Measurements from ENCODE around the gene PLIN5.

Gene PLIN5

GRCh38 chr19:4578552-4579248 lies 43.7 kb upstream of the PLIN5 start:
- Histone ChIP-seq H3K27me3 (replicated peaks; ENCODE audit: control insufficient read depth, insufficient read depth, low read length, poor library complexity, severe bottlenecking) (peaks cover 40% of the 10 kb centered on the region), H3K4me3 (ENCODE audit: insufficient read depth, low read depth, low read length, poor library complexity, severe bottlenecking) (no peak overlapping the region), H3K9me3 (ENCODE audit: control insufficient read depth, low read length) (no peaks in the 10 kb centered on the region), H3K4me1 (ENCODE audit: control insufficient read depth, insufficient read depth, low read length, poor library complexity, severe bottlenecking) (peaks cover 6% of the 10 kb centered on the region), H3K27ac (ENCODE audit: insufficient read depth, low read length, poor library complexity, severe bottlenecking) (no peak overlapping the region), H3K36me3 (ENCODE audit: control insufficient read depth, insufficient read depth, low read length) (no peaks in the 10 kb centered on the region)
- no peak for DNase-seq

GRCh38 chr19:4577020-4577782 lies 42.2 kb upstream of the PLIN5 start:
- H3K36me3 ChIP-seq (ENCODE audit: control insufficient read depth, insufficient read depth, low read length), result no peaks in the 10 kb centered on the region
- H3K4me1 ChIP-seq (ENCODE audit: control insufficient read depth, insufficient read depth, low read length, poor library complexity, severe bottlenecking), result peaks cover 6% of the 10 kb centered on the region
- H3K27me3 ChIP-seq (replicated peaks; ENCODE audit: control insufficient read depth, insufficient read depth, low read length, poor library complexity, severe bottlenecking), result peaks cover 34% of the 10 kb centered on the region
- no peak overlapping the region for H3K27ac ChIP-seq (ENCODE audit: insufficient read depth, low read length, poor library complexity, severe bottlenecking)
- no peaks in the 10 kb centered on the region for H3K9me3 ChIP-seq (ENCODE audit: control insufficient read depth, low read length)
- no peak overlapping the region for H3K4me3 ChIP-seq (ENCODE audit: insufficient read depth, low read depth, low read length, poor library complexity, severe bottlenecking)
- DNase-seq, result no peak

GRCh38 chr19:4576016-4576933 lies 41.3 kb upstream of the PLIN5 start:
- no peak overlapping the region for H3K4me3 ChIP-seq (ENCODE audit: insufficient read depth, low read depth, low read length, poor library complexity, severe bottlenecking)
- H3K27me3 ChIP-seq (replicated peaks; ENCODE audit: control insufficient read depth, insufficient read depth, low read length, poor library complexity, severe bottlenecking), result peaks cover 34% of the 10 kb centered on the region
- H3K27ac ChIP-seq (ENCODE audit: insufficient read depth, low read length, poor library complexity, severe bottlenecking), result no peak overlapping the region

GRCh38 chr19:4575267-4576015 lies 40.4 kb upstream of the PLIN5 start:
- Histone ChIP-seq H3K36me3 (ENCODE audit: control insufficient read depth, insufficient read depth, low read length) (no peaks in the 10 kb centered on the region), H3K4me1 (ENCODE audit: control insufficient read depth, insufficient read depth, low read length, poor library complexity, severe bottlenecking) (no peaks in the 10 kb centered on the region), H3K27me3 (replicated peaks; ENCODE audit: control insufficient read depth, insufficient read depth, low read length, poor library complexity, severe bottlenecking) (peaks cover 29% of the 10 kb centered on the region), H3K27ac (ENCODE audit: insufficient read depth, low read length, poor library complexity, severe bottlenecking) (no peak overlapping the region), H3K9me3 (ENCODE audit: control insufficient read depth, low read length) (no peaks in the 10 kb centered on the region), H3K4me3 (ENCODE audit: insufficient read depth, low read depth, low read length, poor library complexity, severe bottlenecking) (no peak overlapping the region)
- DNase-seq, result no peak

More at GRCh38 chr19:4576016-4576933, 41.3 kb upstream of the PLIN5 start:
- H3K36me3 ChIP-seq (ENCODE audit: control insufficient read depth, insufficient read depth, low read length), result no peaks in the 10 kb centered on the region
- H3K4me1 ChIP-seq (ENCODE audit: control insufficient read depth, insufficient read depth, low read length, poor library complexity, severe bottlenecking), result peaks cover 3% of the 10 kb centered on the region
- peak; percentile 36 to 59 (median 43) for DNase-seq
- no peaks in the 10 kb centered on the region for H3K9me3 ChIP-seq (ENCODE audit: control insufficient read depth, low read length)

- Histone ChIP-seq H3K4me1 (ENCODE audit: control insufficient read depth, insufficient read depth, low read length, poor library complexity, severe bottlenecking) (no peaks in the 10 kb centered on the region), H3K9me3 (ENCODE audit: control insufficient read depth, low read length) (no peaks in the 10 kb centered on the region), H3K27ac (ENCODE audit: insufficient read depth, low read length, poor library complexity, severe bottlenecking) (no peak overlapping the region), H3K36me3 (ENCODE audit: control insufficient read depth, insufficient read depth, low read length) (no peaks in the 10 kb centered on the region), H3K4me3 (ENCODE audit: insufficient read depth, low read depth, low read length, poor library complexity, severe bottlenecking) (no peak overlapping the region), H3K27me3 (replicated peaks; ENCODE audit: control insufficient read depth, insufficient read depth, low read length, poor library complexity, severe bottlenecking) (peaks cover 13% of the 10 kb centered on the region)
- no peak for DNase-seq
Observed at GRCh38 chr19:4573682-4574081, 38.7 kb upstream of the PLIN5 start.

GRCh38 chr19:4571305-4571917 lies 36.4 kb upstream of the PLIN5 start:
- DNase-seq, result no peak
- no peaks in the 10 kb centered on the region for H3K4me1 ChIP-seq (ENCODE audit: control insufficient read depth, insufficient read depth, low read length, poor library complexity, severe bottlenecking)
- peaks cover 10% of the 10 kb centered on the region for H3K27me3 ChIP-seq (replicated peaks; ENCODE audit: control insufficient read depth, insufficient read depth, low read length, poor library complexity, severe bottlenecking)
- no peaks in the 10 kb centered on the region for H3K36me3 ChIP-seq (ENCODE audit: control insufficient read depth, insufficient read depth, low read length)
- H3K27ac ChIP-seq (ENCODE audit: insufficient read depth, low read length, poor library complexity, severe bottlenecking), result no peak overlapping the region
- H3K4me3 ChIP-seq (ENCODE audit: insufficient read depth, low read depth, low read length, poor library complexity, severe bottlenecking), result no peak overlapping the region
- no peaks in the 10 kb centered on the region for H3K9me3 ChIP-seq (ENCODE audit: control insufficient read depth, low read length)

- Histone ChIP-seq H3K27me3 (replicated peaks; ENCODE audit: control insufficient read depth, insufficient read depth, low read length, poor library complexity, severe bottlenecking) (peaks cover 10% of the 10 kb centered on the region), H3K36me3 (ENCODE audit: control insufficient read depth, insufficient read depth, low read length) (no peaks in the 10 kb centered on the region), H3K27ac (ENCODE audit: insufficient read depth, low read length, poor library complexity, severe bottlenecking) (no peak overlapping the region), H3K4me3 (ENCODE audit: insufficient read depth, low read depth, low read length, poor library complexity, severe bottlenecking) (no peak overlapping the region), H3K9me3 (ENCODE audit: control insufficient read depth, low read length) (no peaks in the 10 kb centered on the region), H3K4me1 (ENCODE audit: control insufficient read depth, insufficient read depth, low read length, poor library complexity, severe bottlenecking) (no peaks in the 10 kb centered on the region)
- no peak for DNase-seq
Observed at GRCh38 chr19:4570916-4571304, 35.9 kb upstream of the PLIN5 start.

- no peaks in the 10 kb centered on the region for H3K36me3 ChIP-seq (ENCODE audit: control insufficient read depth, insufficient read depth, low read length)
- H3K27ac ChIP-seq (ENCODE audit: insufficient read depth, low read length, poor library complexity, severe bottlenecking), result no peak overlapping the region
- peaks cover 7% of the 10 kb centered on the region for H3K27me3 ChIP-seq (replicated peaks; ENCODE audit: control insufficient read depth, insufficient read depth, low read length, poor library complexity, severe bottlenecking)
- no peaks in the 10 kb centered on the region for H3K9me3 ChIP-seq (ENCODE audit: control insufficient read depth, low read length)
- no peak for DNase-seq
- H3K4me1 ChIP-seq (ENCODE audit: control insufficient read depth, insufficient read depth, low read length, poor library complexity, severe bottlenecking), result no peaks in the 10 kb centered on the region
- H3K4me3 ChIP-seq (ENCODE audit: insufficient read depth, low read depth, low read length, poor library complexity, severe bottlenecking), result no peak overlapping the region
Observed at GRCh38 chr19:4570402-4570801, 35.4 kb upstream of the PLIN5 start.

- Histone ChIP-seq H3K4me1 (ENCODE audit: control insufficient read depth, insufficient read depth, low read length, poor library complexity, severe bottlenecking) (no peaks in the 10 kb centered on the region), H3K36me3 (ENCODE audit: control insufficient read depth, insufficient read depth, low read length) (no peaks in the 10 kb centered on the region), H3K4me3 (ENCODE audit: insufficient read depth, low read depth, low read length, poor library complexity, severe bottlenecking) (no peak overlapping the region), H3K27ac (ENCODE audit: insufficient read depth, low read length, poor library complexity, severe bottlenecking) (no peak overlapping the region), H3K9me3 (ENCODE audit: control insufficient read depth, low read length) (no peaks in the 10 kb centered on the region), H3K27me3 (replicated peaks; ENCODE audit: control insufficient read depth, insufficient read depth, low read length, poor library complexity, severe bottlenecking) (no peaks in the 10 kb centered on the region)
- no peak for DNase-seq
Observed at GRCh38 chr19:4568886-4569285, 33.9 kb upstream of the PLIN5 start.
